ENCODE measurements around the gene CA14. TPM values are rescaled to one million over a fixed set of nuclear protein-coding genes. Genes with fewer than 3 reads are reported as not detected.
A peak's percentile ranks its signal among the peaks of the same experiment; 100 is the strongest.

The CA14 gene
- total RNA-seq, 1 donor from 2014 or later: not detected

GRCh38 chr1:150237746-150238145 lies 19.8 kb upstream of the CA14 start:
- Mint-ChIP-seq H3K9me3 (ENCODE audit: unreplicated experiment) (no peaks in the 10 kb centered on the region), H3K4me3 (ENCODE audit: unreplicated experiment) (no peak overlapping the region), H3K27me3 (ENCODE audit: unreplicated experiment) (no peaks in the 10 kb centered on the region), H3K36me3 (ENCODE audit: unreplicated experiment) (no peaks in the 10 kb centered on the region), H3K4me1 (ENCODE audit: unreplicated experiment) (peaks cover 18% of the 10 kb centered on the region), H3K27ac (ENCODE audit: unreplicated experiment) (no peak overlapping the region)
- DNase-seq (ENCODE audit: extremely low spot score, unreplicated experiment): peak; percentile 46
- TF ChIP-seq, protein P1, sequence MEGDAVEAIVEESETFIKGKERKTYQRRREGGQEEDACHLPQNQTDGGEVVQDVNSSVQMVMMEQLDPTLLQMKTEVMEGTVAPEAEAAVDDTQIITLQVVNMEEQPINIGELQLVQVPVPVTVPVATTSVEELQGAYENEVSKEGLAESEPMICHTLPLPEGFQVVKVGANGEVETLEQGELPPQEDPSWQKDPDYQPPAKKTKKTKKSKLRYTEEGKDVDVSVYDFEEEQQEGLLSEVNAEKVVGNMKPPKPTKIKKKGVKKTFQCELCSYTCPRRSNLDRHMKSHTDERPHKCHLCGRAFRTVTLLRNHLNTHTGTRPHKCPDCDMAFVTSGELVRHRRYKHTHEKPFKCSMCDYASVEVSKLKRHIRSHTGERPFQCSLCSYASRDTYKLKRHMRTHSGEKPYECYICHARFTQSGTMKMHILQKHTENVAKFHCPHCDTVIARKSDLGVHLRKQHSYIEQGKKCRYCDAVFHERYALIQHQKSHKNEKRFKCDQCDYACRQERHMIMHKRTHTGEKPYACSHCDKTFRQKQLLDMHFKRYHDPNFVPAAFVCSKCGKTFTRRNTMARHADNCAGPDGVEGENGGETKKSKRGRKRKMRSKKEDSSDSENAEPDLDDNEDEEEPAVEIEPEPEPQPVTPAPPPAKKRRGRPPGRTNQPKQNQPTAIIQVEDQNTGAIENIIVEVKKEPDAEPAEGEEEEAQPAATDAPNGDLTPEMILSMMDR (IDR thresholded peaks at IDR 0.05): no peak

DNA sequence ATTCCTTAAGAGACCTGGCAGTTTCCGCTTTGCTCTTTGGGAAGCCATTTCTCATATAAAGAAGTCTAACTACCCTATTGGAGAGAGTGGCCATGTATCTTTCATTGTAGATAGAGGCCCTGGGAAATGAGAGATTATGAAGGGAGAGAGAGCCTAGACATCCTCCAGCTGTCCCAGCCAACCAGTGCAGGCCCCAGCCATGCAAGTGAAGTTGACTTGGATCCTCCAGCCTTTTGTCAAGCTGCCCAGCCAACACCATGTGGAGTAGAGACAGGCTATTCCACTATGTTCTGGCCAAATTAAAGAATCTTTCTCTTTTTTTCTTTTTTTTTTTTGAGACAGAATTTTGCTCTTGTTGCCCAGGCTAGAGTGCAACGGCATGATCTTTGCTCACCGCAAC lies 14.6 kb upstream of the CA14 start:
- Mint-ChIP-seq H3K4me3 (ENCODE audit: unreplicated experiment) (no peak overlapping the region), H3K36me3 (ENCODE audit: unreplicated experiment) (no peaks in the 10 kb centered on the region), H3K9me3 (ENCODE audit: unreplicated experiment) (no peaks in the 10 kb centered on the region), H3K27me3 (ENCODE audit: unreplicated experiment) (peaks cover 2% of the 10 kb centered on the region), H3K27ac (ENCODE audit: unreplicated experiment) (no peak overlapping the region), H3K4me1 (ENCODE audit: unreplicated experiment) (no peaks in the 10 kb centered on the region)
- TF ChIP-seq, protein P1 (IDR thresholded peaks at IDR 0.05): no peak
- no peak for DNase-seq (ENCODE audit: extremely low spot score, unreplicated experiment)

DNA sequence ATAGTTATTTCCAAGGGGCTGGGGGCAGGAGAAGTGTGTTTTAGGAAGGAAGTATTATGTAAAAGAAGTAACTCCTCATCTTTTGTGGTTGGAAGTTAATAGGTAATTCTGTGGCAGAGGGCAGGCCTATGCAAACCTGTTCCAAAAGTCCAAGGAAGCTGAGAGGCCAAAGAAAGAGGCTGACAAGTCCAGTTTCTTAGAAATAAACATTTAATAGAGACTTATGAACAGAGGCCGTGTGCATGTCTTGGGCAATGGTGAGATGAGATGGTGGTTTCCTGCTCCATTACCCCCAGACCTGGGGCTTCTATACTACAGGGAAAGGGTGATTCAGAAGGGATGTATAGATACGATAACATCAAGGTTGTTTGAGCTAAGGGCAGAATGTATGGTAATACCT lies 7.6 kb upstream of the CA14 start:
- no peak for DNase-seq (ENCODE audit: extremely low spot score, unreplicated experiment)
- Mint-ChIP-seq H3K27ac (ENCODE audit: unreplicated experiment) (no peak overlapping the region), H3K27me3 (ENCODE audit: unreplicated experiment) (no peaks in the 10 kb centered on the region), H3K36me3 (ENCODE audit: unreplicated experiment) (no peaks in the 10 kb centered on the region), H3K4me1 (ENCODE audit: unreplicated experiment) (no peaks in the 10 kb centered on the region), H3K4me3 (ENCODE audit: unreplicated experiment) (no peak overlapping the region), H3K9me3 (ENCODE audit: unreplicated experiment) (no peaks in the 10 kb centered on the region)
- TF ChIP-seq, protein P1 (IDR thresholded peaks at IDR 0.05): no peak

DNA sequence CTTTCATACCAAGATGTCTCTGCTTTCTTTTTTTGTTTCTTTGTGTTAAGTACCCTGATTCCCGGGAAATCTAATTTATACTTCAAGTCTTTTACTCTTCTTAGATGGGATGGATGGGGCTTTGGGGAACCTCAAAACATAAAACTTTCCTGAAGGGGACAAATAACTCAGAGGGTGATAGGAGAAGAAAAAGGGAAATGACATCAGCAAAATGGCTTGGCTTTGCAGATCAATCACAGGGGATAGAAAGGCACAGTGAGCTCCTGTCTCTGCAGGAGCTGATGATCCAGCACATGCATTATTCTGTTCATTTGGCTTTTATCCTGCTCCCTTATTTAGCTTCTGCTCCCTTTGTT lies 1.4 kb upstream of the CA14 start:
- peaks cover 16% of the 10 kb centered on the region for H3K27me3 Mint-ChIP-seq (ENCODE audit: unreplicated experiment)
- TF ChIP-seq, protein P1 (IDR thresholded peaks at IDR 0.05): no peak
- H3K4me1 Mint-ChIP-seq (ENCODE audit: unreplicated experiment): peaks cover 38% of the 10 kb centered on the region
- H3K36me3 Mint-ChIP-seq (ENCODE audit: unreplicated experiment): no peaks in the 10 kb centered on the region
- H3K4me3 Mint-ChIP-seq (ENCODE audit: unreplicated experiment): peak overlapping the region; percentile 51
- no peaks in the 10 kb centered on the region for H3K9me3 Mint-ChIP-seq (ENCODE audit: unreplicated experiment)
- no peak for DNase-seq (ENCODE audit: extremely low spot score, unreplicated experiment)
- peak overlapping the region; percentile 92 for H3K27ac Mint-ChIP-seq (ENCODE audit: unreplicated experiment)

DNA sequence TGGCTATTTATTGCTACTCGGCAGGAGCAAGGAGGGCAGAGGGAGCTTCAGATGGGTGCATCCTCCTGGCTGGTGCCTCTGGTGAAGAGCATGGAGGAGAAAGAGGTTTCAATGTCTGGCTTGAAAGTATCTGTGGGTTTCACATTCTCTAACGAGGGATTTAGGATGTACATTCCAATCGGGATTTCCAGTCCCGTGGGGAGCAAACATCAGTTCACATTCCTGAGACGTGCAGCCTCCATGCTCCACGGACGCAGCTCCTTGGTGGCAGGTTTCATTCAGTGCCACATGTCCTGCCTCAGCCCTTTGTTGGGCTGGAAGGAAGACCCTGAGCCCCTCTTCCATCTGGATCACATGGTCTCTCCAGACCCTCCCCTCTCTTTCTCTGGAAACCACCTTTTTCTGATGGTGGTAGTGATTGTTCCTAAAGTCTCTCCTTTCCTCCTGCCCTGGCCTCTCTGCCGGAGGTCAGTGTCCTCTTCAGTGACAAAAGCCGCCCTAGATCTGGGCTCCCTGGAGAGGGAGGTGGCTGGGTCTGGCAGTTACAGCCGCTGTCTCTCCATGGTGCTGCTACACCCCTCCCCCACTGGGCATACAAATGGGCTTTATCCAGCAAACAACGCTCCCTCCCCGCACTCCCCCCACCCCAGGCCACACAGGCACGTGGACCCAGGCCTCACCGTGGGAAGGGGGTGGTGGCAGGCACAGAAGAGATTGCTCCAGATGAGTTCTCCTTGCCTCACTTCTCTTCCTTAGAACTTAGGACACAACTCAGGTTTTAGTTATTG lies 826 bp upstream of the CA14 start:
- TF ChIP-seq, protein P1 (IDR thresholded peaks at IDR 0.05): no peak
- peaks cover 16% of the 10 kb centered on the region for H3K27me3 Mint-ChIP-seq (ENCODE audit: unreplicated experiment)
- no peaks in the 10 kb centered on the region for H3K36me3 Mint-ChIP-seq (ENCODE audit: unreplicated experiment)
- peak overlapping the region; percentile 51 for H3K4me3 Mint-ChIP-seq (ENCODE audit: unreplicated experiment)
- H3K4me1 Mint-ChIP-seq (ENCODE audit: unreplicated experiment): peaks cover 38% of the 10 kb centered on the region
- no peak for DNase-seq (ENCODE audit: extremely low spot score, unreplicated experiment)
- no peaks in the 10 kb centered on the region for H3K9me3 Mint-ChIP-seq (ENCODE audit: unreplicated experiment)
- peak overlapping the region; percentile 92 for H3K27ac Mint-ChIP-seq (ENCODE audit: unreplicated experiment)

Data from osteocyte (in vitro differentiated cells).